Astrocyte of the hippocampus (primary cell): ENCODE data around the gene ISX.

Source experiments
- DNase-seq: peaks from one replicate; pipeline ENCODE4 v3.0.0; 2011; ENCODE audit warnings: low read depth, low spot score

Gene ISX

GRCh38 chr22:35051791-35052190, 14.2 kb upstream of the ISX start:
- DNase-seq: no peak

GRCh38 chr22:35053060-35053835, 12.7 kb upstream of the ISX start:
- DNase-seq: no peak

- no peak for DNase-seq
These were observed 11.9 kb upstream of the ISX start for GRCh38 chr22:35054064-35054463.

GRCh38 chr22:35056486-35056885, 9.5 kb upstream of the ISX start:
- DNase-seq: no peak

GRCh38 chr22:35057155-35057554, 8.8 kb upstream of the ISX start:
- no peak for DNase-seq

GRCh38 chr22:35059632-35060031, 6.3 kb upstream of the ISX start:
- no peak for DNase-seq

- DNase-seq: peak; percentile 10
These were observed 1.3 kb upstream of the ISX start for GRCh38 chr22:35064664-35065063.

- no peak for DNase-seq
These were observed 775 bp upstream of the ISX start for GRCh38 chr22:35065183-35065582.

- DNase-seq: no peak
These were observed 810 bp downstream of the ISX start for GRCh38 chr22:35066768-35067167.

- DNase-seq: no peak
These were observed 3.6 kb downstream of the ISX start for GRCh38 chr22:35069541-35069940.

GRCh38 chr22:35070451-35071093, 4.6 kb downstream of the ISX start:
- no peak for DNase-seq

- no peak for DNase-seq
These were observed 5.8 kb downstream of the ISX start for GRCh38 chr22:35071784-35072183.

GRCh38 chr22:35072925-35073324, 7.0 kb downstream of the ISX start:
- peak; percentile 14 for DNase-seq

- DNase-seq: no peak
These were observed 8.6 kb downstream of the ISX start for GRCh38 chr22:35074583-35074982.

- DNase-seq: no peak
These were observed 10.7 kb downstream of the ISX start for GRCh38 chr22:35076630-35077029.

- DNase-seq: no peak
These were observed 19.7 kb downstream of the ISX start for GRCh38 chr22:35085621-35086020.

GRCh38 chr22:35089139-35089538, 23.2 kb downstream of the ISX start:
- no peak for DNase-seq

GRCh38 chr22:35092406-35092805, 26.4 kb downstream of the ISX start:
- no peak for DNase-seq

- no peak for DNase-seq
These were observed 33.0 kb downstream of the ISX start for GRCh38 chr22:35098921-35099320.

GRCh38 chr22:35099883-35100282, 33.9 kb downstream of the ISX start:
- DNase-seq: no peak

GRCh38 chr22:35102663-35103062, 36.7 kb downstream of the ISX start:
- DNase-seq: peak; percentile 66

GRCh38 chr22:35103761-35104160, 37.8 kb downstream of the ISX start:
- no peak for DNase-seq

GRCh38 chr22:35104491-35104890, 38.5 kb downstream of the ISX start:
- no peak for DNase-seq
